RWPE2 (cell line): ENCODE measurements around the gene SNX6.
"Not testable (repeated sequence)": the region's sequence is repeated elsewhere in the genome, so short reads cannot be mapped to it uniquely, and the experiment has no call there.

ENCODE experiments used
- ATAC-seq: fragments of 200-7000 bp; cut with Tn5 transposase; 3 replicates; pipeline ENCODE4 v1.9.1; 2021; ENCODE audit warnings: low read depth
- DNase-seq: peaks from one replicate; pipeline ENCODE4 v3.0.0-alpha.2; 2020; ENCODE audit warnings: low spot score
- H3K27ac ChIP-seq: fragments of 450-650 bp; 2 replicates; pipeline ENCODE4 v1.5.1; 2017; ENCODE audit warnings: mild to moderate bottlenecking; ENCODE audit not compliant: poor library complexity, severe bottlenecking
- H3K27me3 ChIP-seq: fragments of 250-450 bp; sonication (Bioruptor Pico); 2 replicates; pipeline ENCODE4 v1.5.1; 2021; ENCODE audit warnings: mild to moderate bottlenecking, moderate library complexity; ENCODE audit not compliant: insufficient read depth, poor library complexity, severe bottlenecking
- H3K36me3 ChIP-seq: fragments of 250-450 bp; sonication (Bioruptor Pico); 2 replicates; pipeline ENCODE4 v1.5.1; 2020; ENCODE audit warnings: low read depth, mild to moderate bottlenecking, moderate library complexity
- H3K4me1 ChIP-seq: fragments of 250-450 bp; sonication (Bioruptor Pico); 2 replicates; pipeline ENCODE4 v1.5.1; 2021; ENCODE audit warnings: mild to moderate bottlenecking, moderate library complexity; ENCODE audit not compliant: insufficient read depth, poor library complexity, severe bottlenecking
- H3K4me3 ChIP-seq: fragments of 250-450 bp; sonication (Bioruptor Pico); 2 replicates; pipeline ENCODE4 v1.5.1; 2021; ENCODE audit warnings: mild to moderate bottlenecking, moderate library complexity; ENCODE audit not compliant: severe bottlenecking
- H3K9me3 ChIP-seq: fragments of 250-450 bp; sonication (Bioruptor Pico); 2 replicates; pipeline ENCODE4 v1.5.1; 2021; ENCODE audit warnings: mild to moderate bottlenecking, moderate library complexity; ENCODE audit not compliant: severe bottlenecking
- TF ChIP-seq, protein P1 (sequence below): fragments of 450-650 bp; IDR thresholded peaks from one replicate; pipeline ENCODE4 v1.5.1; 2017; ENCODE audit warnings: mild to moderate bottlenecking, moderate library complexity; ENCODE audit not compliant: poor library complexity, severe bottlenecking

Gene SNX6

DNA sequence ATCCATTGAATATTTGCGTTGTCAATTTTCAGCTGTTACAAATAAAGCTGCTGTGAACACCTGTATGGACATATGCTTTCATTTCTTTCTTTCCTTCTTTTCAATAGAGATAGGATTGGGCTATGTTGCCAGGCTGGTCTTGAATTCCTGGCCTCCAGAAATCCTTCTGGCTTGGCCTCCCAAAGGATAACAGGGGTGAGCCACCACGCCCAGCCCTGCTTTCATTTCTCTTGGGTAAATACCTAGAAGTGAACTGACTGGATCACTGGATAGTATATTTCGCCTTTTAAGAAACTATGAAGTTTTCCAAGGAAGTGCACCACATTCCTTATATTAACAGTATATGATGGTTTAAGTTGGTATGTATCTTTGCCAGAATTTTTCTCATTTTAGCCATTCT, 58.2 kb downstream of the SNX6 start:
- TF ChIP-seq, protein P1, sequence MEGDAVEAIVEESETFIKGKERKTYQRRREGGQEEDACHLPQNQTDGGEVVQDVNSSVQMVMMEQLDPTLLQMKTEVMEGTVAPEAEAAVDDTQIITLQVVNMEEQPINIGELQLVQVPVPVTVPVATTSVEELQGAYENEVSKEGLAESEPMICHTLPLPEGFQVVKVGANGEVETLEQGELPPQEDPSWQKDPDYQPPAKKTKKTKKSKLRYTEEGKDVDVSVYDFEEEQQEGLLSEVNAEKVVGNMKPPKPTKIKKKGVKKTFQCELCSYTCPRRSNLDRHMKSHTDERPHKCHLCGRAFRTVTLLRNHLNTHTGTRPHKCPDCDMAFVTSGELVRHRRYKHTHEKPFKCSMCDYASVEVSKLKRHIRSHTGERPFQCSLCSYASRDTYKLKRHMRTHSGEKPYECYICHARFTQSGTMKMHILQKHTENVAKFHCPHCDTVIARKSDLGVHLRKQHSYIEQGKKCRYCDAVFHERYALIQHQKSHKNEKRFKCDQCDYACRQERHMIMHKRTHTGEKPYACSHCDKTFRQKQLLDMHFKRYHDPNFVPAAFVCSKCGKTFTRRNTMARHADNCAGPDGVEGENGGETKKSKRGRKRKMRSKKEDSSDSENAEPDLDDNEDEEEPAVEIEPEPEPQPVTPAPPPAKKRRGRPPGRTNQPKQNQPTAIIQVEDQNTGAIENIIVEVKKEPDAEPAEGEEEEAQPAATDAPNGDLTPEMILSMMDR: no peak
- H3K4me3 ChIP-seq: no peak overlapping the region
- no peaks in the 10 kb centered on the region for H3K9me3 ChIP-seq
- no peak overlapping the region for H3K27ac ChIP-seq
- H3K36me3 ChIP-seq: peaks cover 97% of the 10 kb centered on the region
- H3K4me1 ChIP-seq: no peaks in the 10 kb centered on the region
- no peak for DNase-seq
- ATAC-seq: no peak
- H3K27me3 ChIP-seq: no peaks in the 10 kb centered on the region

- H3K36me3 ChIP-seq: peaks cover 97% of the 10 kb centered on the region
These were observed 60.2 kb downstream of the SNX6 start for GRCh38 chr14:34569750-34570149.

DNA sequence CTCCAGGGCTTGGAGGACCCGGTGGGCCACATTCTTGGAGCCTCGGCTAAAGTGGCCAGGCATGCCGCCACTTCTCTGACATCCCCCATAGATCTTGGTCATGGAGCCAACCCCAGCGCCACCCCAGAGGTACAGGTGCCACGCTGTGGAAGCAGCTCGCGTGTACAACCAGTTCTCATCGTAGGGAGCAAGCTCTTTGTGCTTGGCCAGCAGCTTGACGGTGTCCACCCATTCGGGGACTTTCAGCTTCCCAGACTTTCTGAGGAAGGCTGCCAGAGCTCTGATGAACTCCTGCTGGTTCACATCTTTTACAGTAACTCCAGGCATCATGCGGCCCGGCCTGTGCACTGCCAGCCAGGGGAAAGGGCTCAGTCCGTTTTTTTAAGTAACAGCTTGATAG, 61.1 kb downstream of the SNX6 start:
- Histone ChIP-seq H3K36me3 (peaks cover 97% of the 10 kb centered on the region), H3K27me3 (no peaks in the 10 kb centered on the region), H3K4me1 (no peaks in the 10 kb centered on the region), H3K9me3 (no peaks in the 10 kb centered on the region), H3K4me3 (no peak overlapping the region), H3K27ac (no peak overlapping the region)
- ATAC-seq (no peak), DNase-seq (peak; percentile 45)
- TF ChIP-seq, protein P1: no peak

More at GRCh38 chr14:34569750-34570149, 60.2 kb downstream of the SNX6 start:
- TF ChIP-seq, protein P1: no peak
- H3K27ac ChIP-seq: no peak overlapping the region
- H3K4me1 ChIP-seq: no peaks in the 10 kb centered on the region
- no peak overlapping the region for H3K4me3 ChIP-seq
- H3K9me3 ChIP-seq: no peaks in the 10 kb centered on the region
- no peaks in the 10 kb centered on the region for H3K27me3 ChIP-seq
- DNase-seq (no peak), ATAC-seq (no peak)

GRCh38 chr14:34562776-34563150, 67.2 kb downstream of the SNX6 start:
- H3K36me3 ChIP-seq: peaks cover 55% of the 10 kb centered on the region
- H3K27ac ChIP-seq: no peak overlapping the region

GRCh38 chr14:34562037-34562775, 67.7 kb downstream of the SNX6 start:
- H3K27ac ChIP-seq, H3K4me3 ChIP-seq, H3K27me3 ChIP-seq, ATAC-seq, H3K9me3 ChIP-seq, DNase-seq, H3K4me1 ChIP-seq: not testable (repeated sequence)
- H3K36me3 ChIP-seq: peaks cover 50% of the 10 kb centered on the region

More at GRCh38 chr14:34562776-34563150, 67.2 kb downstream of the SNX6 start:
- Histone ChIP-seq H3K4me1 (no peaks in the 10 kb centered on the region), H3K9me3 (no peaks in the 10 kb centered on the region), H3K27me3 (no peaks in the 10 kb centered on the region), H3K4me3 (no peak overlapping the region)
- ATAC-seq (no peak), DNase-seq (no peak)
- TF ChIP-seq, protein P1: no peak

DNA sequence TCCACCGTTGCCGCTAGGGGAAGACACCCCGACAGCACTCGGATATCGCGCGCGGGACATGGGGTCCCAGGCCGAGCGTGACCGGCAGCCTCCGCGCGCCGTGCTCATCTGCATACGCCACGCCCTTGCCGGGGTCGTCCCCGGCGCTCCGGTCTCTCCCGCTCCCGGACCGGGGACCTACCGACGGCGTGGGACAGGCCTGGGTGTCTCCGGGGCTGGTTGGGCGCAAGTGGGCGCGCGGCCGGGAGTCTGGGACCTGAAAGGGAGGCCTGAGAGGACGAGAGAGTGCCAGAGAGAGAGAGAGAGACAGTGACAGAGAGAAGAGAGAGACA, 73.5 kb downstream of the SNX6 start:
- H3K27me3 ChIP-seq, DNase-seq, H3K36me3 ChIP-seq, H3K27ac ChIP-seq, H3K4me3 ChIP-seq, H3K9me3 ChIP-seq, H3K4me1 ChIP-seq: not testable (repeated sequence)
- ATAC-seq: peak; percentile 45

DNA sequence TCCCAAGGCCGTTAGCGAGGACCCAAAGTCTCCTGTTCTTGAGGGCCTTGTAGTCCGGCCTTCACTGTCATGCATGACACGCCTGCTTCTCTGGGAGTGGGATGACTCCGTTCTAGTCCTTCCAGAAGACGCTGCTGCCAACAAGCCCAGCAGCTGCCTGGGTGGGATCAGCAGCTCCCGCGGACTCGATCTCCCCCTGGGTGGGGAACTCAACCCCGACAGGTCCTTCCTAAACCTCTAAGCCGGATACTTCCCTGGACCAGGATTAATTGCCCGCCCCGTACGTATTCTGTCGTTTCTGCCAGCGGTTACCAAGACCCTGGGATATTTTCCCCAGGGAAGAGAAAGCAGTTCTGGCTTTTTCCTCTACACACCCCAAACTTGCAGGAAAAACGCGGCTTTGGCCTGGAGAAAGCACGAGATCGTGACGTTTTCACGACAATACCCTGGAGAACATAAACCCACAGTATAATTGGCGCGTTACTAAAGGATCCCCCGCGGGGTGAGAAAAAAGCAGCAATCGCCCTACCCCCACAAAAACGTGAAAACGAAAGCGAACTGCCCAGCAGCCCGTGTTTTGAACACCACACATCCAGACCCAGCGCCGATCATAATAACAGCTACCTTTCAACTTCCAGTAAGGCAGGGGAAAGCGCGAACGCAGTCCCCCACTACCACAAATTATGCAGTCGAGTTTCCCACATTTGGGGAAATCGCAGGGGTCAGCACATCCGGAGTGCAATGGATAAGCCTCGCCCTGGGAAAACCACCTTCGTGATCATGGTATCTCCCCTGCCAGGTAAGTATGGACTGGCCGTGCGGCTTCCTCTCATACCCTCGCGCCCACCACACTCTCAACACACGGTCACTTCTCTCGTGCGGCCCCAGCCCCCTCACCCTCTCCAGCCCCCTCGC, 74.1 kb downstream of the SNX6 start:
- H3K36me3 ChIP-seq, H3K4me1 ChIP-seq, H3K27ac ChIP-seq, H3K9me3 ChIP-seq, DNase-seq, H3K27me3 ChIP-seq, H3K4me3 ChIP-seq: not testable (repeated sequence)
- ATAC-seq: peak; percentile 82
